NCI-H2107 treated with DMSO at 0.1 percent for 48 hours (cell line): ENCODE measurements around the gene YEATS4.

Experiments
- DNase-seq: peaks from one replicate; lab custom pipeline; 2025; ENCODE audit not compliant: unreplicated experiment; lab: John Stamatoyannopoulos, UW

YEATS4 gene

DNA sequence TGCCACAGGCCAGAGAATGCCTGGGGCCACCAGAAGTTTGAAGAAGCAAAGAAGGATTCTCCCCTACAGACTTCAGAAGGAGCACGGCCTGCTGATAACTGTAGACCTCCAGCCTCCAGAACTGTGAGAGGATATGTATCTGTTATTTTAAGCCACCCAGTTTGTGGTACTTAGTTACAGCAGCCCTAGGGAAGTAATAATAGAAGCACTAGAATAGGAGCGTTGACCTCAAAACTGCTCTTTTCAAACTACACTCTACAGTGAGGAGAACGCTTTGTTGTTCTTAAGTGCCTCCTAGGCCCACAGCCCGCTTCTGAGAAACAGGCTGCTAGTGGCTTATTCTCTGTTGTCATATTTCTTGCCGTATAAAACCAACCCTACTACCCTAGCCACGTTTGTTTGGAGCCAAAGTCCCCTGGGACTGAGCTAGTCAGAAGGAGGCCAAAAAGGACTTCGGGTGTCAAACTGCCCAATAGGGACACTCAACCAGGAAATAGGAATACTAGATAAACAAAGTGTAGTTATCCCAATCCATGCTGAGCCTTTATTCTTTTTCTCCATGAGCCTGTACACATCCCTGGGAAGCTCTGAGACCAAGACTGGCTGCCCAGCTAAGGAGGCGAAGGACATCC, 72.2 kb downstream of the YEATS4 start:
- DNase-seq, result peak; percentile 75

DNA sequence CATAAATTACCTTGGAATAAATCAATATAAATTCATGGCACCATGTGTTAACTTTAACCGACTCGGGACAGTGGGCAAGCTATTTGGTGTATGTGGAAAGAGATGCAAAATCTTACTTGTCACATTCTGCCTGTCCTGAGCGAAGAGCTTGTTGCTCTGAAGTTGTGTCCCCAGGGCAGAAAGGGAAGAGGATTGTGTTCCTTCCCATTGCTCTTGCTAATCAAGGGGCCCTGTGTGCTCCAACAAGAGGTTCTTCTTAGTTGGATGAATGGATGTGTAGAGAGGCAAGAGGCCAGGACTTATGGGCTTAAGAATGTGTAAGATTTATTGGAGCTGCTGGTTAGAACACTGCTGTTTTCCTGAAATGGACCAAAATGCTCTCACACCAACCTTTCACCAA, 74.1 kb downstream of the YEATS4 start:
- DNase-seq, result no peak

DNA sequence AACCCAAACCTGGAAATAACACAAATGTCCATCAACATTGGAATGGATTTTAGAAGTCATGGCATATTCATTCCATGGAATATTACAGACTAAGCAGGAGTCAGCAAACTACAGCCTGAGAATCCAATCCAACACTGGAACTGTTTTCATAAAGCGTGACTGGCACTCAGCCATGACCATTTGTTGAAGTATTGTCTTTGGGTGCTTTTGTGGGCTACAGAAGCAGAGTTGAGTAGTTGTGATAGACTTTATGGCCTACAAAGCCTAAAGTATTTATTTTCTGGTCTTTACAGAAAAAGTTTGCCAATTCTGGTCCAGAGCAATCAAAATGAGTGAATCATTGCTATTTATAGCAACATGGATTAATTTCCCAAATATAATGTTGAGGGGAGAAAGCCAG, 76.1 kb downstream of the YEATS4 start:
- DNase-seq, result peak; percentile 18

DNA sequence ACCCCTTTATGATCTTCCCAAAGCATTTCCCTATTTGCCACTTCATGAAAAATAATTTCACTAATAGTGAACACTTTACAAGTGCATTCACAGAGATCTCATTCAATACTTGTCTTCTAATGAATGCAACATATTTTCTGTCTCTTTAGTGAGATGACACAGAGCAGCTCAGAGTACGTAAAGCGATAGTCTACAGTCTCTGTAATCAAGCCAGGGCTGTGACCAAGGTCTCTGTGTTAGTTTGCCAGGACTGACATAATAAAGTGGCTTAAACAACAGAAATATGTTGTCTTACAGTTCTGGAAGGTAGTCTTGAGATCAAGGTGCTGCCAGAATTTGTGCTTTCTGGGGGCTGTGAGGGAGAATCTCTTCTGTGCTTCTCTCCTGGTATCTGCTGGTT, 77.5 kb downstream of the YEATS4 start:
- DNase-seq, result no peak

DNA sequence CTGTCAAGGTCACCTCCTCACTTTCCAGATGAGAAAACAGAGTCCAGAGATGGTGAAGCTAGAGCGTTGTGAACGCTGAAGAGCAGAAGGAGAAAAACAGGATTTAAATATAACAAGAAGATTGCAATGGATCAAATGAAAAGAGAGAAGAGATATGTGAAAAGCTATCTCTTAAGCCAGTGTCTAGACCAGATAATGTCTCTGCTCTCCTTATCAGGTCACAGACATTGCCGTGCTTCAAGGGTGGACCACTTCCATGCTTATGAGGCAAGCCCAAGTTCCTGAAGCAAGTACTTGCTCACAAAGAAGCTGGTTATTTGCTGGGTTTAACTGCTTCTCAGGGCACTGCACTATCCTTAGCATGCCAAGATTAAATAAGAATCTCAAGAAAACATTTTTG, 79.0 kb downstream of the YEATS4 start:
- DNase-seq, result no peak

DNA sequence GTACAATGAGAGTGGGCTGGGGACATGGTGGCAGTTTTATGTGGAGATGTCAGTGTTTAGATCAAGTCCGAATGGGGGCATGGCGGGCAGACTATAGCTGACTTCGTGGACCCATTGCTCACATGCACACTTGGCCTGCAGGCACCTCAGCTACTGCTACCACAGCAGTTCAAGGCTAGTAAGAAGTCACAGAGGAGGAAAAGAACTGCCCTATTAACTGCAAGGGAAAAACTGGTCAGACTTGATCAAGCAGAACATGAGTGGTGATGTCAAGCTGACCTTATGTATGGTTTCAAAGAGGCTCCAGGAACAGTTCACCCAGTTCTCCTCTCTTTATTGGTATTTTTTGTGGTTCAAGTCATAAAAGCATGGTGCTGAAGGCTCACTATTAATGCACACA, 80.5 kb downstream of the YEATS4 start:
- DNase-seq, result no peak
